HepG2 (cell line): ENCODE measurements around the gene TMTC1. TPM values are rescaled to one million over a fixed set of nuclear protein-coding genes. Genes with fewer than 3 reads are reported as not detected.
A peak's percentile ranks its signal among the peaks of the same experiment; 100 is the strongest.

Experiments
- ATF7 ChIP-seq, 2 experiments: fragments of 450-650 bp in 1 of 2; sonication (generic) in 1 of 2; formaldehyde crosslinking in 1 of 2; IDR thresholded peaks; 2 replicates each; pipeline versions ENCODE4 v1.4.0 to v1.6.1; 2016 to 2020; ENCODE audit warnings: antibody characterized with exemption in 1 of 2, mild to moderate bottlenecking in 1 of 2, missing genetic modification reagents in 1 of 2
- DMAP1 ChIP-seq: IDR thresholded peaks from 2 replicates; pipeline ENCODE4 v1.6.1; 2016
- GATAD1 ChIP-seq: IDR thresholded peaks from 2 replicates; pipeline ENCODE4 v1.6.1; 2016; ENCODE audit warnings: missing genetic modification reagents, missing compliant biosample characterization
- GLMP ChIP-seq: sonication (generic); formaldehyde crosslinking; IDR thresholded peaks from 2 replicates; pipeline ENCODE4 v1.9.0; 2021; ENCODE audit warnings: missing genetic modification reagents, mild to moderate bottlenecking, borderline replicate concordance
- HNF4A ChIP-seq: sonication (generic); formaldehyde crosslinking; IDR thresholded peaks from 2 replicates; pipeline ENCODE4 v1.4.0; 2020; ENCODE audit warnings: missing genetic modification reagents
- ISL2 ChIP-seq: sonication (generic); formaldehyde crosslinking; IDR thresholded peaks from 2 replicates; pipeline ENCODE4 v1.5.0; 2020; ENCODE audit warnings: missing genetic modification reagents
- JARID2 ChIP-seq: sonication (generic); formaldehyde crosslinking; IDR thresholded peaks from 2 replicates; pipeline ENCODE4 v1.8.1; 2023; ENCODE audit warnings: missing genetic modification reagents, inconsistent platforms; ENCODE audit not compliant: insufficient replicate concordance
- KDM1A ChIP-seq: IDR thresholded peaks from 2 replicates; pipeline ENCODE4 v1.6.1; 2016; ENCODE audit warnings: missing compliant biosample characterization
- MXD3 ChIP-seq: IDR thresholded peaks from 2 replicates; pipeline ENCODE4 v1.6.1; 2016; ENCODE audit warnings: mild to moderate bottlenecking, missing biosample characterization, missing genetic modification reagents
- NFE2 ChIP-seq: sonication (generic); formaldehyde crosslinking; IDR thresholded peaks from 2 replicates; pipeline ENCODE4 v1.4.0; 2020; ENCODE audit warnings: missing genetic modification reagents
- NFE2L2 ChIP-seq: fragments of 150-350 bp; IDR thresholded peaks from 2 replicates; pipeline ENCODE4 v1.6.1; 2014; ENCODE audit warnings: low read length
- PPARG ChIP-seq: conservative IDR thresholded peaks from 2 replicates; pipeline ENCODE4 v1.6.1; 2016; ENCODE audit warnings: missing biosample characterization, missing genetic modification reagents
- RXRB ChIP-seq: IDR thresholded peaks from 2 replicates; pipeline ENCODE4 v1.6.1; 2016; ENCODE audit warnings: borderline replicate concordance, missing genetic modification reagents, missing compliant biosample characterization
- SALL1 ChIP-seq: sonication (generic); formaldehyde crosslinking; IDR thresholded peaks from 2 replicates; pipeline ENCODE4 v1.8.0; 2022; ENCODE audit warnings: mild to moderate bottlenecking, missing genetic modification reagents
- SAP130 ChIP-seq: IDR thresholded peaks from 2 replicates; pipeline ENCODE4 v1.6.1; 2016; ENCODE audit warnings: low read depth
- SIX4 ChIP-seq: sonication (generic); formaldehyde crosslinking; IDR thresholded peaks from 2 replicates; pipeline ENCODE4 v1.4.0; 2020; ENCODE audit warnings: missing genetic modification reagents
- SRSF9 ChIP-seq: fragments of 200-400 bp; formaldehyde crosslinking; IDR thresholded peaks from 2 replicates; pipeline ENCODE4 v1.6.1; 2018; ENCODE audit warnings: borderline replicate concordance, mild to moderate bottlenecking, low read depth, low read length; ENCODE audit not compliant: insufficient read depth, poor library complexity, severe bottlenecking
- YEATS2 ChIP-seq: sonication (generic); formaldehyde crosslinking; IDR thresholded peaks from 2 replicates; pipeline ENCODE4 v1.4.0; 2020; ENCODE audit warnings: missing genetic modification reagents, borderline replicate concordance
- ZFP1 ChIP-seq: IDR thresholded peaks from 2 replicates; pipeline ENCODE4 v1.6.1; 2016
- ZFP90 ChIP-seq: sonication (generic); formaldehyde crosslinking; IDR thresholded peaks from 2 replicates; pipeline ENCODE4 v1.8.0; 2022; ENCODE audit warnings: missing genetic modification reagents, mild to moderate bottlenecking, inconsistent platforms, borderline replicate concordance
- ZFY ChIP-seq: sonication (generic); formaldehyde crosslinking; IDR thresholded peaks from 2 replicates; pipeline ENCODE4 v1.4.0; 2020; ENCODE audit warnings: missing genetic modification reagents
- ZKSCAN1 ChIP-seq: fragments of 150-350 bp; IDR thresholded peaks from 2 replicates; pipeline ENCODE4 v1.6.1; 2014; ENCODE audit warnings: low read length
- ZNF138 ChIP-seq: sonication (generic); formaldehyde crosslinking; IDR thresholded peaks from 2 replicates; pipeline ENCODE4 v1.5.0; 2020; ENCODE audit warnings: mild to moderate bottlenecking, low read depth, missing genetic modification reagents
- ZNF350 ChIP-seq: sonication (generic); formaldehyde crosslinking; IDR thresholded peaks from 2 replicates; pipeline ENCODE4 v1.4.0; 2020; ENCODE audit warnings: mild to moderate bottlenecking, low read depth, missing genetic modification reagents, borderline replicate concordance
- ZNF432 ChIP-seq: sonication (generic); formaldehyde crosslinking; IDR thresholded peaks from 2 replicates; pipeline ENCODE4 v1.5.0; 2020; ENCODE audit warnings: missing genetic modification reagents, mild to moderate bottlenecking, borderline replicate concordance
- ZNF644 ChIP-seq: IDR thresholded peaks from 2 replicates; pipeline ENCODE4 v1.6.1; 2016; ENCODE audit warnings: low read depth
- ZNF775 ChIP-seq: sonication (generic); formaldehyde crosslinking; IDR thresholded peaks from 2 replicates; pipeline ENCODE4 v1.4.0; 2020; ENCODE audit warnings: missing genetic modification reagents, mild to moderate bottlenecking, moderate library complexity, borderline replicate concordance
- ZNF782 ChIP-seq: sonication (generic); formaldehyde crosslinking; IDR thresholded peaks from 2 replicates; pipeline ENCODE4 v1.4.0; 2020; ENCODE audit warnings: missing genetic modification reagents, mild to moderate bottlenecking, borderline replicate concordance
- ZSCAN22 ChIP-seq: sonication (generic); formaldehyde crosslinking; IDR thresholded peaks from 2 replicates; pipeline ENCODE4 v1.4.0; 2020; ENCODE audit warnings: mild to moderate bottlenecking, missing genetic modification reagents
- ZSCAN30 ChIP-seq: sonication (generic); formaldehyde crosslinking; IDR thresholded peaks from 2 replicates; pipeline ENCODE4 v1.5.0; 2020; ENCODE audit warnings: mild to moderate bottlenecking, missing genetic modification reagents
- polyA plus RNA-seq, 8 experiments: library from polyadenylated mRNA; depleted of rRNA in 3 of 8; stranded (reverse) in 7 of 8; unstranded in 1 of 8; fragments of >200 nt; fragmentation: Illumina TruSeq in 4 of 8; extraction: Trizol in 4 of 8; gene quantifications; 2 replicates each; pipeline versions ENCODE4 v1.2.1 to v1.2.3, GENCODE V29; 2011 to 2016; ENCODE audit warnings: low read depth in 4 of 8, missing spikeins in 1 of 8, mixed read lengths in 1 of 8; ENCODE audit not compliant: insufficient read depth in 1 of 8
- total RNA-seq, 5 experiments: library from RNA; depleted of rRNA; stranded (reverse); fragments of >200 nt; fragmentation: Illumina TruSeq; extraction: Trizol; gene quantifications; 2 replicates each; pipeline ENCODE4 v1.2.3, GENCODE V29; 2016; ENCODE audit warnings: low read depth in 1 of 5
- TF ChIP-seq, protein P1 (sequence below): IDR thresholded peaks from 2 replicates; pipeline ENCODE4 v1.6.1; 2016; ENCODE audit warnings: missing genetic modification reagents, missing compliant biosample characterization

Gene TMTC1
- total and polyA plus RNA-seq, 2 of the 13 experiments (the other 11 are each of a cell fraction or from before 2014, with no cell fraction given): 0.69 to 1.8 TPM

DNA sequence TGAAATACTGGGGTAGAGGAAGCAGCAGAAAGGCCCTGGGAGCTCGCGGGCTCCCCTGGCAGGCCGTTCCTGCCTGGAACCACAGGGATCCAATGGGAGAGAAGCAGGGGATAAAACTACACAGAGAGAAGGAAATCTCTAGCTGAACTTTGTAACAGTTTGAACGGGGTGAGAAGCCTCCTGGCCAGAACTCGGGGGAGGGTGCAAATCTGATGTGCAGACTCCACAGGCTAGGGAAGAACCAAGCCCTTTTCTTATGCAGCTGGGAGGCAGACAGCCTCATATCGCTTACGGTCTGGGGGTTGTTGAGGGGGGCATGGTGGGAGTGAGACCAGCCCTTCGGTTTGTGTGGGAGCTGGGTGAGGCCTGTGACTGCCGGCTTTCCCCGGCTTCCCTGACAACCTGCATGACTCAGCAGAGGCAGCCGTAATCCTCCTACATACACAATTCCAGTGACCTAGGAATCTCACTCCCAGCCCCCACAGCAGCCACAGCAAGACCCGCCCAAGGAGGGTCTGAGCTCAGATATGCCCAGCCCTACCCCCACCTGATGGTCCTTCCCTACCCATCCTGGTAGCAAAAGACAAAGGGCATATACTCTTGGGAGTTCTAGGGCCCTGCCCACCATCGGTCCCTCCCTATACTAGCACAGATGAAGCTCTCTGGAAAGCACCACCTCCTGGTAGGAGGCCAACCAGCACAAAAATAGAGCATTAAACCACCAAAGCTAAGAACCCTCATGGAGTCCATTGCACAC lies 143.0 kb downstream of the TMTC1 start (continued):
- peak; percentile 81 for TF ChIP-seq NFE2L2
- TF ChIP-seq ISL2: no peak
- TF ChIP-seq DMAP1 (CRISPR knock-in tag): 0 out of 2 replicates have a peak, but pooled peaks have one; percentile 61
- no peak for TF ChIP-seq SIX4
- TF ChIP-seq SRSF9: no peak
- no peak for TF ChIP-seq ZFP1 (CRISPR knock-in tag)
- no peak for TF ChIP-seq GLMP (CRISPR knock-in tag)
- no peak for TF ChIP-seq ZFP90 (CRISPR knock-in tag)
- no peak for TF ChIP-seq MXD3 (CRISPR knock-in tag)
- TF ChIP-seq ZNF138: no peak
- peak; percentile 64; the same call in 1 of the 2 replicates for TF ChIP-seq ZNF350 (CRISPR knock-in tag)
- TF ChIP-seq RXRB (CRISPR knock-in tag): peak; percentile 30; the same call in 1 of the 2 replicates
- TF ChIP-seq ZSCAN30 (CRISPR knock-in tag): no peak
- TF ChIP-seq NFE2 (CRISPR knock-in tag): no peak; the same call in 1 of the 2 replicates
- TF ChIP-seq GATAD1 (CRISPR knock-in tag): peak; percentile 31; the same call in 1 of the 2 replicates
- TF ChIP-seq, protein P1, sequence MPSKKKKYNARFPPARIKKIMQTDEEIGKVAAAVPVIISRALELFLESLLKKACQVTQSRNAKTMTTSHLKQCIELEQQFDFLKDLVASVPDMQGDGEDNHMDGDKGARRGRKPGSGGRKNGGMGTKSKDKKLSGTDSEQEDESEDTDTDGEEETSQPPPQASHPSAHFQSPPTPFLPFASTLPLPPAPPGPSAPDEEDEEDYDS (CRISPR knock-in tag): 0 out of 2 replicates have a peak, but pooled peaks have one; percentile 23
- no peak for TF ChIP-seq ATF7 (IDR thresholded peaks at IDR 0.05)
- no peak for TF ChIP-seq ATF7 (CRISPR knock-in tag; IDR thresholded peaks at IDR 0.05)
- TF ChIP-seq SAP130: no peak
- no peak for TF ChIP-seq SALL1
- TF ChIP-seq JARID2 (CRISPR knock-in tag): no peak
- peak; percentile 27; the same call in 1 of the 2 replicates for TF ChIP-seq YEATS2 (CRISPR knock-in tag)
- TF ChIP-seq ZNF775 (CRISPR knock-in tag): peak; percentile 99
- no peak for TF ChIP-seq HNF4A (CRISPR knock-in tag)
- peak; percentile 70; the same call in 1 of the 2 replicates for TF ChIP-seq ZNF644 (CRISPR knock-in tag)
- no peak for TF ChIP-seq KDM1A (CRISPR knock-in tag)
- peak; percentile 60 for TF ChIP-seq ZFY (CRISPR knock-in tag)
- 0 out of 2 replicates have a peak, but pooled peaks have one; percentile 35 for TF ChIP-seq ZNF782 (CRISPR knock-in tag)
- no peak for TF ChIP-seq ZKSCAN1
- peak; percentile 82 for TF ChIP-seq PPARG (CRISPR knock-in tag)
- no peak for TF ChIP-seq ZNF432 (CRISPR knock-in tag)
- TF ChIP-seq ZSCAN22 (CRISPR knock-in tag): no peak
